HT-29 (cell line): Measurements from ENCODE around the gene SNX27. TPM values are rescaled to one million over a fixed set of nuclear protein-coding genes. Genes with fewer than 3 reads are reported as not detected.
"Not testable (repeated sequence)": the region's sequence is repeated elsewhere in the genome, so short reads cannot be mapped to it uniquely, and the experiment has no call there.

Experiments used
- DNase-seq: peaks from one replicate; pipeline ENCODE4 v3.0.0-alpha.2; 2015; ENCODE audit warnings: low spot score
- total RNA-seq: library from RNA; depleted of rRNA; stranded (reverse); fragments of >200 nt; shearing (Covaris generic); gene quantifications from 2 replicates; pipeline ENCODE4 v1.2.3, GENCODE V29; 2014

Gene SNX27
- total RNA-seq, 1 experiment from 2014 or later = 13.3 TPM

GRCh38 chr1:151602550-151602949, 9.3 kb upstream of the SNX27 start:
- DNase-seq = not testable (repeated sequence)

DNA sequence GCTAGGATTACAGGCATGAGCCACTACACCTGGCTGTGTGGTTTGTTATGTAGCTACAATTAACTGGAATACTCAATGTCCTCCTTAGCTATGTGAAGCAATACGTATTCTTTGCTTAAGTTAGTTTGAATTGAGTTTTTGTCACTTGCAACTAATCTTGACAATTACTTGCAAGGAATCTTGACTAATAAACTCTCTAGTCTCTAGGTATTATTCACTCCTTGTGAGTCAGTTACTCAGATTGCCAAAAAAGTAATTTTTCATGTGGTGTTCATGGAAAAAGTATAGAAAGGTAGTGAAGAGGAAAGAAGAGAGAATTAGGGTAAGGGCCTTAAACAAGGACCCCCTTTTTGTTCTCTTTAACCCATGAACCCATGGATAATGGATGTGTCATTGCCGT, 7.6 kb upstream of the SNX27 start:
- no peak for DNase-seq

GRCh38 chr1:151606384-151606783, 5.5 kb upstream of the SNX27 start:
- DNase-seq = peak; percentile 55

DNA sequence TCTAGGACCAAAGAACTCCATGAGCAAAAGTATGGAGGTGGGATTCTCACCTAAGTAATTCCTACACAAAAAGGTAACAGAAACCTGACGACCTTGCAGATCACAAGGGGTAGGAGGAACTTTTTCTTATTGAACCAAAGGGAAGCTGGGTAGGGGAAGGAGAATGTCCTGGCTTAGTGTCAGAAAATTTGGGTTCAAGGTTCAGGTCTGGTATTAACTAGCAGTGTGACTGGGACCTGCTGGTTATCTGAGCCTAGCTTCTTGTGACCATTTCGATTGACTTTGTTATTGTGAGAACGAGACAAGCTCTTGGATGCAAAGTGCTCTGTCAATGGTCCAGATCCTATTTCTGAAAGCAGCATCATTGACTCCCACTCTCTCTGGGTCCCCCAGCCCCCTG, 5.0 kb upstream of the SNX27 start:
- DNase-seq = peak; percentile 31

DNA sequence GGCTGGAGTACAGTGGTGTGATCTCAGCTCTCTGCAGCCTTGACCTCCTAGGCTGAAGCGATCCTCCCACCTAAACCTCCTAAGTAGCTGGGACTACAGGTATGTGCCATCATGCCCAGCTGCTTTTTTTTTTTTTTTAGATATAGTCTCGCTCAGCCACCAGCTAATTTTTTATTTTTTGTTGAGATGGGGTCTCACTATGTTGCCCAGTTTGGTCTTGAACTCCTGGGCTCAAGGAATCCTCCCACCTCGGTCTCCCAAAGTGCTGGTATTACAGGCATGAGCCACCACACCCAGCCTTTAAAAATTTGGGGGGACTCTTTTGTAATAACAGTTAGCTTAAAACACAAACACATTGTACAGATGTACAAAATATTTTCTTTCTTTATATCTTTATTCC, 1.7 kb upstream of the SNX27 start:
- no peak for DNase-seq

DNA sequence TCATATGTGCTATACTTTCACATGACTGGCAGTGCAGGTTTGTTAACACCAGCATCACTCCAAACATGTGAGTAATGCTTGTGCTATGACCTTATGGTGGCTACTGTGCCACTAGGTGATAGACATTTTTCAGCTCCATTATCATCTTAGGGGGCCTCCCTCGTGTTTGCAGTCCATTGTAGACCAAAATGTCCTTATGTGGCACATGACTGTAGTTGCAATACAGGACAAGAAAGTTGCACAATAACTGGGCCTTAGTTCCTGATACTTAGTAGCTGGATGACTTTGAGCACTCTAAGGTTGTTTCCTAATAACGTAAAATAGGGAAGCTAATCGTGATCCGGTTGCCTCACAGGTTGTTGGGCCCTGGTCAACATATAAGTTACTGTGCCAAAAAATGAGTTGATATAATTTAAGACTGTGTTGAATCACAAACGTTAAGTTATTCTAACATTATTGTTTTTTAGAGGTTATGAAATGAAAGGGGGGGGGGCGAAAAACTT, 511 bp upstream of the SNX27 start:
- DNase-seq = peak; percentile 52

DNA sequence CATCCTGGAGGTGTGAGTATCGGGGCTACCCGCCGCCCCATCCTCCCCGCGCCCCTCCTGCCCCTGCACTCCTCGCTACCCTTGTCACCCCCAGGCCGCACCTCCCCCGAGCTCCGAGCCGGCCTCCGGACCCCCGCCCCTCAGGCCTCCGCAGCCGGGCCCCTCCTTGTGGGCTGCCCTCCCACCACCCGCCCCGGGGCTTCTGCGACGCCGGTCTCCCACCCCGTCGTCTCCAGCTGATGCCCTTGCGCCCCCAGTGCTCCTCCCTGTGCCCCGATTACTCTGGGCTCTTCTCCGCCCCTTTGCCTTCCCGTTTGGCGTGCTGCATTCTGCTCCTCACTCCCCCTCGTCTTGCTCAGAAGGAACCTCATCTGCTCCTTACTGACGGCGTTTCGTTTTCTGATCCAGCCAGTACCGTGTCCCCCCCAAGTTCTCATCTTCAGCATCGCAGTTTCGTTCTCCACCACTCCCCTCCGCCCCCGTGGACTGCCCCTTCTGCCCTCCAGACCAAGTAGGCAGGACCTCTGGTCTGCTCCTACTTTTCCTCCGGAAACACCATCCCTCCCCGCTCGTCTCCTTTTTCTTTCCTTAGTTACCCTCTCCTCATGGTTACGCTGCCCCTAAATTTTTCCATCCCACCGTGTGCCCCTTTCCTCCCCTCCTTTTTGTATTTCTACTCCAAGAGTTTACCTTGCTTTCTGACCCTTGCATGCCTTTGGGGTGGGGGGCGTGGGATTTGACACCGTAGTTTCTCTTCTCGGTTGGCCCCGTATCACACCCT, 841 bp downstream of the SNX27 start:
- no peak for DNase-seq

DNA sequence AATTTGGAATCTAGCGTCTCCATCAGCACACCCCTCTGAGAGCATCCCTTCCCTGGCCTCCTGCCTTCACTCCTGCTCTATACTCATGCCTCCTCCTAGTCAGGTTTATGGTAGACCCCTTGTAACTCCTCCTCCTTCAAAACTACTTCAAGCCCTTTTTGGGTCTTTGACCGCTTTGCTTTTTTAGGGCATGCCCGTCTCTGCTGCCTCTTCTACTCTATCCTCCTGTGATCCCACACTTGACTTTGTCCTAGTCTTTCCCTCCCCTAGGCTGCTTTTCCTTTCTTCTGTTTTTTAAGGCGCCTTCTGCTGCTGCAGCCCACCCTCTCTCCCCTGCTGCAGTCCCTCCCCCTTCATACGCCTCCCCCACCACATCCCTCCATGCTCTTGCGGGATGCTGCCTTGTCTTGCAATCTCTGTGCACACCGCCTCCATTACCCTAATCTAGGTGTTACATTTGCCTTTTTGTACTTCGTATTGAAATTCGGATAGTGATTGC, 1.5 kb downstream of the SNX27 start:
- DNase-seq = no peak

DNA sequence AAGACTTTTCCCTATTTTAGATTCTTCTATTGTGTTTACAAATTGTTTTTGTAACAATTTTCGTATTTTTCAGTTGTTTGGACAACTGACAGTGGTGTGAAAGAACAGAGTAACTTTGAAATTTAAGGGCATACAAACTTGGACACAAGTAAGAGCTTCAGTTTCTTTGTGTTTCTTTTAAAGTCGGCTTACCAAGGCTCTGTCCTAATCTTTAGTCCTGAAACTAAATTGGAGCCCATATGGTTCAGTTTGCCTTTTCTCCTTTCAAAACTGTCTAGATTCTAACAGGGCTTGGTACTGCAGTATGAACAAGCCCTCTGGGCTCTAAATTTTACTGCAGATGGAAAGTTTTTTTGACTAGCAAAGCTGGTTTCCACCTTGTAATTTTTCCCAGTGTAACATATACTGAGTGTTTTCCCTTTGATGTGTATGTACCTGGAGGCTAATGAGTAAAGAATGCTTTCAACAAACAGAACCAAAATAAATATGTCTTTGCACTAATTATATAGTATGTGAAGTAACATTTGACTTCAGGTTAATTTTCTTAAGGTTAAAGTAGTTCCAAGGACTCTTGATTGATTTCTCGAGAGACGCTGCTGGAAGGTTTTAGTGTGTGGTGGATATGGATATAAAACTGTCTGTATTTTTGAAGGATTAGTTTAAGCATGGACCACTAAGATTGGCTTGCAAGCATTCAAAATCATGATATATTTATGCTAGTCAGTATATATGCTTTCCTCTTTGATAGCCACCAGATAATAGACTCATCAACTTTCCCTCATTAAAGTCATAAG, 4.1 kb downstream of the SNX27 start:
- no peak for DNase-seq

DNA sequence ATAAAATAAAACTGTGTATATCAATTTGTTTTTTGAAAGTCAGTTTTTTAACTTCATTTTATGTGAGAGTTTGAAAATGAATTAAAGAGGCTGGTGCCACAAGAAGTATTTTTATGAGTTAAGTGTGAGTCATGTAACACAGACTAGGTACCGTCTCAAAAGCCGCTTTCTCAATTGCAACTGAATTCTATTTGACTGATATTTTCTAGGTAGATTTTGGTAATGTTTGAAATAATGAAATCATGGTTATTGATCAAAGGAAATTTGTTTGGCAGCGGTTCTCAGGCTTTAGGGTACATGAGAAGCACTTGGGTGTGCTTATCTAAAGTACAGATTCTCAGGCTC, 4.6 kb downstream of the SNX27 start:
- no peak for DNase-seq

DNA sequence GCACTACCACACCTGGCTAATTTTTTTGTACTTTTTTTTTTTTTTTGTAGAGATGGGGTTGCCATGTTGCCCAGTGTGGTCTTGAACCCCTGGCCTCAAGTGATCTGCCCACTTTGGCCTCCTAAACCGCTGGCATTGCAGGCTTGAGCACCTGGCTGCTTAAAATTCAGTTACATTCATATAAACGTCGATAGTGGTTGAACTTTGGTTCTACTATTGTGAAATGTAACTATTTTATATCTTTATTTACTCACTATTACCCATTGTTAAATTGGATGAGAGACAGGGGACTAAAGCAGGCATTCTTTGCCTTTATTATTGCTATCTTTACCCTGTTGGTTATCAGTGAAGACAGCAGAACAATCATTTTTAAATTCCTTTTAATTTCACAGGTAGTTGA, 6.2 kb downstream of the SNX27 start:
- no peak for DNase-seq

GRCh38 chr1:151618470-151618869, 6.6 kb downstream of the SNX27 start:
- no peak for DNase-seq

DNA sequence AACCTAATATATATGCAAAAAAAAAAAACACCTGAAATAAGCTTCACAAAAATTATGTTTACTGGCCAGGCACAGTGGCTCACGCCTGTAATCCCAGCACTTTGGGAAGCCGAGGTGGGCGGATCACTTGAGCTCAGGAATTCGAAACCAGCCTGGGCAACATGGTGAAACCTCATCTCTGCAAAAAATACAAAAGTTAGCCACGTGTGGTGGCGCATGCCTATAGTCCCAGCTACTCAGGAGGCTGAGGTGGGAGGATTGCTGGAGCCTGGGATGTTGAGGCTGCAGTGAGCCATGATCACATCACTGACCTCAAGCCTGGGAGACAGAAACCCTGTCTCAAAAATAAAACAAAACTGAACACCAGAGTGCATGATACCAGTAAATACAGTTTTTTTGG, 7.1 kb downstream of the SNX27 start:
- DNase-seq = not testable (repeated sequence)

- no peak for DNase-seq
Observed at GRCh38 chr1:151619489-151620093, 7.7 kb downstream of the SNX27 start.

GRCh38 chr1:151620286-151620685, 8.4 kb downstream of the SNX27 start:
- no peak for DNase-seq

DNA sequence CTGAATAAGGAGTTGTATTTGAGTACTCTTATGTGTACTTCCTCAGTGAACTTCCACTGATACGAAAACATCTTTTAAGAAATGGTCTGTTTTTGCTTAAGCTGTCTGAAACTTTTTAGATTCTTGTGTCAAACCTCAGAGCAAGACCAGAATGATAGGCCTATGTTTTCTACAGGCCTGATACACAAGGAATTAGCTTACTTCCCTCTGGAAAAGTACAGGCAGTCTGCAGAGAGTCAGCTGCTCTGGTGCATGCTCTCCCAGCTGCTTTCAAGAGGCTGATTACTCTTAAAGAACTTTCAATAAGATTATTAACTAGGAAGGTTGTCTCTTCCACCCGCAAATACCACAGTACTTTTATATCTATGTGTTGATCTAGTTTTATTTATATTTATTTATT, 9.5 kb downstream of the SNX27 start:
- DNase-seq = no peak

GRCh38 chr1:151624783-151625182, 12.9 kb downstream of the SNX27 start:
- DNase-seq = no peak

DNA sequence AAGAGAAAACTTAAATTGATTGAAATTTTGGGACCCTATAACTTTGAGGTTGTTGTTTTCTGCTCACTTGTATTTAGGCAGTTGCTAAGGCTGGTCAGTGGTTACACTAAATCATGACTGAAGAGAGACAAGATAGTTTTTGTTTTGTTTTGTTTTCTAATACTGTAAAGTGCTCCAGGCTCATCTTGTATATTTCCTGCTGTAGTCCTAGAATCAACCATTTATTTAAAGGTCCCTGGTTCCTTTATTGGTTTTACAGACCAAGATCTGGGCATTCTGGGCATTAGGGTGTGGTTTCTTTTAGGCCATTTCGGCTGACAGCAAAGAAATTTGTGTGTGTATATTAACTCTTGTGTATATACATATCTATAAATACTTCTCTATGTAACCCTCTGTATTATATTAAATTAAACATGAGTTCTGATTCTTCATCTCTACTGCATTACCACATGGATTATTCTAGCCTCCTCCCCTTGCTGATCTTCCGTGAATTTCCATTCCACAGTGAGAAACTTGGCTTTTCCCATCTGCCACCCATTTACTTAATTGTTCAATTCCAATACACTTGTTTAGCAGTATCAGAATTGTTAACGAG, 15.0 kb downstream of the SNX27 start:
- DNase-seq = no peak

DNA sequence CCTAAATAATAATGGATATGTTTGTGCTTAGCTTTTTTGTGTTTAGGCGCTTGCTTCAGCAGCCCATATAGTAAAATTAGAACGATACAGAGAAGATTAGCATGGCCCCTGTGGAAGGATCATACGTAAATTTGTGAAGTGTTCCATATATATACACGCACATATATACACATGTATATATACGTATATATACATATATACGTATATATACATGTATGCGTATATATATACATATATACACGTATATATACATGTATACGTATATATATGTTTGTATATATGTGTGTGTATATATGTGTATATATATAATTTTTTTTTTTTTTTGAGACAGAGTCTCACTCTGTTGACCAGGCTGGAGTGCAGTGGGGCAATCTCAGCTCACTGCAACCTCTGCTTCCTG, 17.4 kb downstream of the SNX27 start:
- DNase-seq = no peak

DNA sequence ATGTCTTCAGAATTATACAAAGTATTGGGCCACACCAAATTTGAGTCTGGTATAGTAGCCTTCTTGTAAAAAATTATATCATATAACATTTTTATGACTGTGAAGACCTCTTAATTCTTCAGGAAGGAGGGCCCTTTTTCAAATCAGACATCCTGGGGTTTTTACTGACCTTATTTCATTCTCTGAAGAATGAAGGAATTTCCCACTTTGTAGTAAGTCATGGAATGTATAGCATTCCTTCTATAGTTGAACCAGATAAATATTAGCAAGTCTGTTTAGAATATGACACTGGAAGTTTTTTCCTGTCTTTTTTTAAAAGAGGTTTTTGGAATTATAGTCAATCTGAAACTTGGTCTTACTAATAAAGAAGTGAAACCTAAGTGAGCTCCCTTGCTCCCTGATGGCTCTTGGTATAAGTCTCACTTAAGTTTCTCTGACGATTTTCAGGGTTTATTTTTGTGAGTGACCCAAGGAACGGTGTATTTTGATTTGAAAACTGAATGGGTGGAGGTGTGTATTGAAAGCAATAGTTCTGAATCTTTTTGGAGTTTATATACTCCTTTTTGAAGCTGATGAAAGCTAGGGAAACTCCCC, 23.7 kb downstream of the SNX27 start:
- no peak for DNase-seq

DNA sequence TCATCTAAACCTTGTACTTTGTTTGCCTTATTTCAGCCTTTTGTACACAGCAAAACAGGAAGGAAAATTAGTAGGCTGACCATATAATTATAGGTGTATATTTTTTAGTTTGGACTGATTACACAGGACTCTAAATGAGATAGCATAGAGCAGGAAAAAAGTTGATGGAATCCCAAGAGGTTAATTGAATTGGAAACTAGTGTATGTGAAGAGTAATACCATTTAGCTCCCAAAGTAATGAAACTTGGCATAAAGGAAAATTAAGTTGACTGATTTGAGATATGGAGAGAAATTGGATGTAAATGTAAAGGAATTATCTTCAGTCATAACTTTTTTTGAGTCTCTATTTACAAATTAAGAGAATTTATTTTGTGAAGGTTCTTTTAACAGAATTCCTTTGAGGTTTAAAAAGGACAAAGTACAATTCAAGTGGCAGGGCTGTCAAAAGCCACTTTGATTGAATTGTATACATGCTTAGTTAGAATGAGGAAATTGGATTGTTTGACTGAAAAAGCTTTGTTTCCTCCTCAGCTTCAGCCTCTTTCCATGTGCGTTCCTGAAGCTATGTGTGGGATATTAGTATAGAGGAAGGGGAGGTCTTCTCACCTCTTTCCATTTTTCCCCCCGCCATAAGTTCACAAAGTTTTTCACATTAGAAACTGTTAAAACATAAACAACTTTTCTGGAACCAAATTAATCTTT, 26.4 kb downstream of the SNX27 start:
- DNase-seq = no peak
